Epidermal melanocyte (primary cell): Measurements from ENCODE around the gene TXN.
"Not testable (repeated sequence)": the region's sequence is repeated elsewhere in the genome, so short reads cannot be mapped to it uniquely, and the experiment has no call there.

Source experiments
- DNase-seq: peaks from one replicate; pipeline ENCODE4 v3.0.0; 2011; ENCODE audit warnings: low spot score; ENCODE audit not compliant: insufficient read length

TXN gene

DNA sequence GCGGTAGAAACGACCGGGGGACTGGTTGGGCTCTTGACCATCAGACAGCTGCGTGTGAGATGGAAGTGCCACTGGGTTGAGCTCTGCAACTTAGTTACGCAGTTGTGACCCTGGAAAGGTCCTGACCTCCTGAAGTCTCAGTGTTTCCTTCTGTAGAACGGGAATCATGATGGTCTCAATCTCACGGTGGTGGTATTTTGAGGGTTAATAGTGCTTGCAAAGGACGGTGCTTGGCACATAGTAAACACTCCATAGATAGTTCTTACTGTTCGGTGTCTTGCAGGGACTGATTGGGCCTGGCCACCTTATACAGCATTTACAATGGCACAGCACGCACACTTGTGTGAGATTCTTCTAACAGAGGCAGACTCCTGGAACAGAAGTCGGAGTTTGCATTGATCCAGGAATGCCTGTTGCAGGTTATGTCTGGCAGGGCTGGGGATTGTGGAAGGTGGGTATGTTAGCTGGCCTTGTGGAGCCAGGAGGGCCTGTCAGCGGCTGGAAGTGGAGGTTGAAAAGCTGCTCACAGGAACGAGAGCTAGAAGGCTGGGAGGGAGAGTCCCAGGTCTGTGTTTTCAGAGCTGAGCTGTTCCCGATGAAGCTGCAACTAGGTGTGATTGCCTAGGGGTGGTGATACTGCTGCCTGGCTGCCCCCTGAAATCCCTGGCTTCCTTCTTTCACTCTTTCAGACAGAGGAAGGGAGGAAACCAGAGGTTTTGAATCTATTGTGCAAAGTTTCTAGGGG, 962 bp upstream of the TXN start:
- no peak for DNase-seq

DNA sequence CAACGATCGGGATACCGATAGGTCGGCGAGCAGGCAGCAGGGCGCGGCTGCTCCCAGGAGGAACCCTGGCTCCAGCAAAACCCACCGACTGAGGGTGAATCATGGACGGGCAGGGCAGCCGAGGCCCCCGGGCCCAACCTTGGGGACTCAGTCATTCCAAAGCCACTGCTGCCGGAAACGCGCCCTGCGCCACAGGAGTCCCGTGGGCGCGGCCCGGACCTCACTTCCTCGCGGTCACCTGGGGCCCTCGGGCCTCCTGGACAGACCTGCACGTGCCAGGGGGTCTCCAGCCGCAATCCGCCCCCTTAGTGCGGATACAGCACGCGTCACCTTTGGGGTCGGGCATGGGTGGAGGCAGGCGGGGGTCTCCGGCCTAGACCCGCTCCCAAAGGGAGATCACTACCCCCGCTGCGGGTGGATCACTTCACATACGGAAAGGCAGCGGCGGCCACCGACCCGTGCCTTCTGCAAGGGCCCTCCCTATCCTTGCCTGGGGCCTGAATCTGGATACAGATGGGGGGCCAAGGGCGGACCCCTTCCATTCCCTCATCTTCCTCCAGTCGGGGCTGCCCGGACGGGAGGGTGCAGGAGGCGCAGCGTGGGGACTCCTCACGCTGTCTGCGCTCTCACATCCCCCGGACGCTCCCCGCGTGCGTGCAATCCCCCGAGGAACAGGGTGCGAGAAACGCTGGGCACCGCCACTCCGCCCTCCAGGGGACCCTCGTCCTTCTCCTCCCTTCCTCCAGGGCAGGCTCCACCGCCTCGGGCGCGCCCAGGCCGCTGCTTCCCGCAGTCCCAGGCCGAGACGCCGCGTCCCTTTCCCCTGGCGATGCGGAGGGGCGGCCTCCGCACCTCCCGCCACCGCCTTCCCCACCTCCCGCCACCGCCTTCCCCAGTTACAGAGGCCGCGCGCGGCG, 586 bp downstream of the TXN start:
- DNase-seq: no peak

DNA sequence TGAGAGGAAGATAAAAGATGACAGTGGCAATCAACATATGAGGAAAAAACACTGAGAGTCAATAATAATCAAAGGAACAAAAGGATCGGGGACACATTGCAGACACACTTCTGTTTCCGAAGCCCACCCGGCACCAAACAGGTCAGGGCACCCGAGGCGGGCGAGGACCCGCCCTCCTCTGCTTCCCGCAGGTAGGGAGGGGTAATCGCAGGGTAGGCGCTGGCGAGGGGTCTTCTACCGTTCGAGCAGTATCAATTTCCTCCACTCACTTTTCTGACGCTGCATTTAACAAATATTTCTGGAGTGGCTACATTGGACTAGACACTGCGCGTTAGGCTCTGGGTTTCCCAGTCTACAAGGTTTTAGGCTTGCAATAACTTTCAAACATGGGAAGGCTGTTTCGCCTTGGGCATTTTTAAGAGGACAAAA, 1.3 kb downstream of the TXN start:
- DNase-seq: no peak

DNA sequence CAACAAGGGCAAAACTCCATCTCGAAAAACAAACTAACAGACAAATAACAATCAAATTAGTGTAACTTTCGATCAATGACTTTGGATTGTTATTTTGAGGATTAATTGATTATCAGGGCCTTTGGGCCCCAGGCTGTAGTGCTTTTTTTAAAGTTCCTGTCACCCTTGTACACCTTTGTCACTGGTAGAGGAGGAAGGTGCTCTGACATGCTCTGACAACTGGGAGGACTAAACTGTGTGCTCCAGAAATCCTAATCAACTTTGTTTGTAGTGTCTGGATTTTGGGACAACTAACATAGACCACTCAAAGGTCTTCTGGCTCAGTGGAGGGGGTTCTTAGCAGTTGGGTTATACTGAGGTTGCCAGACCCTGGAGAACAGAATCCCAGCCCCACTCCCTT, 1.8 kb downstream of the TXN start:
- no peak for DNase-seq

DNA sequence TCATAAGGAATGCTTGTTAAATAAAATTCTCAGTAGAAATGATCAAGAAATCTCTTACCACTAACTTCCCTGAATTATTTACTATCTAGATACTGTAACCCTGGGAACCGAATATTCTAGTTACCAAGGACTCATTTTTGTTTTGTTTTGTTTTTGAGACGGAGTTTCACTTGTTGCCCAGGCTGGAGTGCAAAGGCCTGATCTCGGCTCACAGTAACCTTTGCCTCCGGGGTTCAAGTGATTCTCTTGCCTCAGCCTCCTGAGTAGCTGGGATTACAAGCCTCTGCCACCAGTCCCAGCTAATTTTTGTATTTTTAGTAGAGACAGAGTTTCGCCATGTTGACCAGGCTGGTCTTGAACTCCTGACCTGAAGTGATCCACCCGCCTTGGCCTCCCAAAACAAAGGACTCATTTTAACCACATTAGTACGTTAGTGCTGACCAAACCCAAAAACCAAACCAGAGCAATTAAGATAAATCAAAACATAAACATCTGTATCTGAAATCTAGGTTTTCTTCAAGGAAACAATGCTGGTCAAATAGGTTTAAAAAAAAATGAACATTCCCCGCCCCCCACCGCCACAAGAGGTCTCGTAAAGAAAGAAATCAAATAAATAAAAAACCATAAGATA, 3.7 kb downstream of the TXN start:
- DNase-seq: no peak

DNA sequence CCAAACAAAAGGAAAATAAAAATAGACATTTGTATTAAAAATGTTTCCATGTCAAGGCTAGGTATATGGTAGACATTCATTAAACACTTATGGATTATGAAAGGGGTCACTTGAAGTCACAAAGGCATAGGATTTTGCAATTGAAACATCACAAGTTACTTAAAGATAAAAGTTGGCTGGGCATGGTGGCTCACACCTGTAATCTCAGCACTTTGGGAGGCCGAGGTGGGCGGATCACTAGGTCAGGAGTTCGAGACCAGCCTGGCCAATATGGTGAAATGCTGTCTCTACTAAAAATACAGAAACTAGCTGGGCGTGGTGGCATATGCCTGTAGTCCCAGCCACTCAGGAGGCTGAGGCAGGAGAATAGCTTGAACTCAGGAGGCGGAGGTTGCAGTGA, 4.5 kb downstream of the TXN start:
- DNase-seq: not testable (repeated sequence)

DNA sequence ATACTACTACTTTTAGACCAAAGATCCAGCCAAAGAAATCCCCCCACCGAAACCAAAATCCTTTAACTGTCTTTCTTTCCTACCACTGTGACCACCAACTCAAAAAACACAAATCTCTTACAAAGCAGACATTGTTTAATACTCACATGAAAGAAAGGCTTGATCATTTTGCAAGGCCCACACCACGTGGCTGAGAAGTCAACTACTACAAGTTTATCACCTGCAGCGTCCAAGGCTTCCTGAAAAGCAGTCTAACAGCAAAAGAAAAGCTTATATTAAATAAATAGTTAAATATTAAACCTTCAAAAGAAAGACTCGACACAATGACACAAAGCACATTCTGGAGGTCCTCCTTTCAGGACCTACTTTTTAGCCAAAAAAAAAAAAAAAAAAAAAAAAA, 5.1 kb downstream of the TXN start:
- DNase-seq: no peak

DNA sequence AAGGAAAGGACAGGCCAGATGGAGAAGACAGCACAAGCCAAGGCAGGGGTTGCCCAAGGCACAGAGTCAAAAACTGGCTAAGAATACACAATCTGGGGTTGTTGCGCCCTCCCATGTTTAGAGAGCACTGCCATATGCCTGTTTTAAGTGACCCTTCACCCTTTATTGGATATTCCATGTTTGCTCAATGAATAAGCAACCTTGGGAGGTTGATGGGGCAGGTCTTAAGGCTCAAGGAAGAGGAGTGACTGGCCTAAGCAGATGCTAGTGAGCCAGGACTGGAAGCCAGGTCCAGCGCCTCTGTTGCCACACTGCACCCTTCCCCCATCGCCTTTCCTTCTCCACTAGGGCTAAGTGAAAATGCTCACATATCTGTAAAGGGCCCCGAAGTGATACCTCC, 6.7 kb downstream of the TXN start:
- DNase-seq: no peak

DNA sequence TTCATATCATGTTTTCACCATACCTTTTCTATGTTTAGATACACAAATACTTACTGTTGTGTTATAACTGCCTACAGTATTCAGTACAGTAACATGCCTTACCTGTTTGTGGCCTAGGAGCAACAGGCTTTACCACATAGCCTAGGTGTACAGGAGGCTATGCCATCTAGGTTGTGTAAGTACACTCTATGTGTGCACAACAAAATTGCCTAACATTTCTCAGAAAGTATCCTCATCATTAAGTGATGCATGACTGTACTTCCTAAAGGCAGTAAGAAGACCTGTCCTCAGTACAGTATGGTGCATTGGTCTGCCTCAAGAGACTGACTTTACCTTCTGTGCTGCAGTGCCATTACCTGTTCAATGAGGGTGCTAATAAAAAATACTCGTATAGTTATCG, 7.9 kb downstream of the TXN start:
- no peak for DNase-seq

DNA sequence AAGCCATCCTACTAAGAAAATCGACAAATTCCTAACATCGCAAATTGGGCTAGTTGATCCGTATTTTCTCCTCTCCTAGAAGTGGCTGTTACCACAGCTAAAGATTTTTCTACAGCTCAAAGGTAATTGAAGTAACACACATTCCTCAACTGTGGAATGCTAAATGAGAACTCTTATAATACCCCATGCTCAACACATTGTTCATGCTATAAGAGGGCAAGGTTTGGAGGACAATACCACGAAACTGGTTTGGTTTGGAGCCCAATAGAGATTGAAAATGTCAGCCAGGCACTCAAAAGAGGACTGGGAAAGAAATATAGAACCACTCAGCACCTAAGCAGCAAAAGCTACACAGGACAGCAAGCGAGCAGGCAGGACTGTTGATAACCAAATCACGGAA, 10.1 kb downstream of the TXN start:
- no peak for DNase-seq

DNA sequence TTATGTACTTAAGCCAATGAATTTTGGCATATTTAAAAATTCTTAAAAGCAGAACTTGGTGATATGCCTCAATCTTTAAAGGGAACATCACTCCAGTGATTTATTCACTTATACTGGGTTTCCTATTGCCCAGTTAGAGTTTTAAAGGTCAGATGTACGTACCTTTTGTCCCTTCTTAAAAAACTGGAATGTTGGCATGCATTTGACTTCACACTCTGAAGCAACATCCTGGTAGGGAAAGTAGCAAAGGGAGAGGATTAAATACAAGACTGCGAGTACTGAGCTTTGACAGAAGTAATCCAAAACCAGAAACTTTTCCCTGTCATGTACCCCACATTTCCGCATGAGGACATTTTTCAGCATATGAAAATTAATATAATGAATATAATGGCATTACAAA, 11.7 kb downstream of the TXN start:
- DNase-seq: no peak

DNA sequence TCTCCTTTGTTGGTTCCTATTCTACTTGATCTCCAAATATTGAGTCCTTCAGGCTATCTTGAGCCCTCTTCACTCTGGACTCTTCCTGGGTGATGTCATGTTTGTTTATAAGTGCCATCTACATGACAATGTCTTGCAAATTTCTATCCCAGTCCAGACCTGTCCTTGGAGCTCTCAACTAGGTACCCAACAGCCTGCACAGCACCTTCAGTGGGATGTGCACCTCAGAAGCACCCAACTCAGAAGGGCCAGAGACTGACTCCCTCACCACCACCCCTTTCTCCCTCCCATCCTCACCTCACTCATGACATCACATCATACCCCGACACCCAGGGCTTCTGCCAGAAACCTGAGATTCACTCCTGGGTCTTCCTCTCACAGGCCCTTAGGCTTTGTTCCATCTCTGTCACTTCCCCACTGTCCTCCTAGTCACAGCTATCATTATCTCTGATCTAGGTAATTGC, 14.4 kb downstream of the TXN start:
- no peak for DNase-seq

DNA sequence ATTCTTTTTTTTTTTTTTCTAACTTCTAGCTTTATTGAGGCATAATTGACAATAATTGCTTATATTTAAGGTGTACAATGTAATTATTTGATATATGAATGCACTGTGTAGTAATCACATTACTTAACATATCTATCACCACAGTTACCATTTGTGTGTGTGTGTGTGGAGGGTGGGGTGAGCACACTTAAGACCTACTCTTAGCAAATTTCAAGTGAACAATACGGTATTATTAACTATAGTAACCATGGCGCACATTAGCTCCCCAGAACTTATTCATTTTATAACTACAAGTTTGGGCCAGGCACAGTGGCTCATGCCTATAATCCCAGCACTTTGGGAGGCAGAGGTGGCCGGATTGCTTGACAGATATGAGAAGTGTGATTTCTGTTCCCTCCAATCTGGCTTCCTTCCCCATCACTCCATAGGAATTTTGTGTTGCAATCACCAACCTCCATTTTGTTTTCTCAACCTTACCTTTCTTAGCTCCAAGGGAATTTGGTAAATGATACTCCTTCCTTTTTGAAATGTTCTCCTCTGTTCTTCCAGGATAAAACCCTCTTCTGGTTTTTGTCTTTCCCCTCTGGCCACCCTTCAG, 14.9 kb downstream of the TXN start:
- DNase-seq: no peak

DNA sequence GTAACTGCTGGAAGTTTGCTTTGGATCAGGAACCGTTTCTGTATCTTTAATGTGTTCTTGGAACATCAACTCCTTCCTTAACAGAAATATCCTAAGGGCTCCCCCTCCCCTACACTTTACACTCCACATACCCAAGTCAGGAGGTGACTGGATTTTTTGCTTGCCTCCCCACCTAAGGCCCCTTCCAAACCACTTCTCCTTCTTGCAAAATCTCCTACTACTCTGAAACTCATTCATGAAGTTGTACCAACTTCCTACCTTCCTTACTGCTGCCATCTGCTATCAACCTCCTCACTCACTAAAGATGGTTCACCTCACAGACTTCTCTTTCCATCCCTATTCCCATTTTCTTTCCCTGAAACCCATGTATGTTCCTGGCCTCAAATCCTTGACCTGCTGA, 16.1 kb downstream of the TXN start:
- no peak for DNase-seq

DNA sequence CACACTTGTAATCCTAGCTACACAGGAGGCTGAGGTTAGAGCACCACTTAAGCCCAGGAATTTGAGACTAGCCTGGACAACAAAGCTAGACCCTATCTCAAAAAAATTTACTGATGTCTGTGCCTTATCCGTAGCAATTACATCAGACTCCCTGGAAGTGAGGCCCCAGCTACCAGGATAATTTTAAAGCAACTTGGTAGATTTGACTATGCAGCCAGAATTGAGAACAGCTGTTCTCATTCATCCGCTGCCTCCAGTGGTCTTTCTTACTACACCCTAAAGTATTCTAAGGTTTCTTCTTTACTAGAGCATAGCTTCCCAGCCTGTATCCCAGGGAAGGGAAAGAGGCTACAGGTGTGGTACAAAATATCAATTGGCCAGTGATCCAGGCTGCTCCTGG, 28.0 kb downstream of the TXN start:
- no peak for DNase-seq

DNA sequence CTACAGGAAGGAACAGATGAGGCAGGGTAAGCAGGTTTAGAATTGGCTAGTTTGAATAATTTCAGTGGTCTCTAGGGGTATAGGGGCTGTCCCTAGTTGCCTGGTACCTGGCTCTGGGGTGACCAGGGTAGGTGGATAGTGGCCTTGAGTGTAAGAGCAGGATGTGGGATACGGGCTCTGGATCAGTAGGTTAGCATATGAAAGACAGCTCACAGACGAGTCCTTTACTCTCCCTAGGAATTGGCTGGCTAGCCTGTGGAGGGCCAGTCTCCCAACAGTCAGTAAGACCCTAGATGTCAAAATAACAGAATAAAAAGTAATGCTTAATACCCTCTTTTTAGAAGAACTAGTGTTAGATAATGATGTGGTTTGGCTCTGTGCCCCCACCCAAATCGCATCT, 31.7 kb downstream of the TXN start:
- no peak for DNase-seq

DNA sequence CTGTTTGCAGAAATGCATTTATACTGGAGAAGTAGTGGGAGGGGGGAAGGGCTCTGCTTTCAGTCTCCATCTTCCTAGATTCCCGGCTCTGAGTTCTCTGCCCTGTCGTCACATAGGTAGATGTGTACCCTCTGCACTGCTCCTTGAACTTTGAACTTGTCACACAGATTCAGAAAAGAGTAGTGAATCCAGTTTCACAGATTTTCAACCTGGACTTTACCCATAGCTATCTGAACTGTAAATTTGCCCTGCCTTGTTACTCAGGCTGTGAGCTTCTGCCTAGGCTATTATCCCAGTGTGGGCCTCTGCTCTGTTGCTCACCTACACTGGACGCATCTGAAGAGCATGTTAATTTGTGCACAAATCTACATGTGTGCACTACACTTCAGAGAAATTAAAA, 35.5 kb downstream of the TXN start:
- DNase-seq: no peak

DNA sequence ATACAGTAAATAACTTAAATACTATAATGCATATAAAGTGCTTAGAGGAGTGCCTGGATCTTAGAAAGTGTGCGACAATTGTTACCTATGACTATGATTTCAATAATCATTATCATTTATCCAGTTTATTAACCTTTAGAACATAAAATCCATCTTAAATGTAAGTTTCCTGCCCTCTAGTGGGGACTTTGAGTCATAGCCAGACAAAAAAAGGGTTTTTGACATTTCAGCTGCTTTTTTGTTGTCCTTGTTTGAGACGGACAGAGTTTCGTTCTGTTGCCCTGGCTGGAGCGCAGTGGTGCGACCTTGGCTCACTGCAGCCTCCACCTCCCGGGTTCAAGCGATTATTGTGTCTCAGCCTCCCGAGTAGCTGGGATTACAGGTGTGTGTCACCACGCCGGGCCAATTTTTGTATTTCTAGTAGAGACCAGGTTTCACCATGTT, 38.6 kb downstream of the TXN start:
- peak; percentile 37 for DNase-seq

DNA sequence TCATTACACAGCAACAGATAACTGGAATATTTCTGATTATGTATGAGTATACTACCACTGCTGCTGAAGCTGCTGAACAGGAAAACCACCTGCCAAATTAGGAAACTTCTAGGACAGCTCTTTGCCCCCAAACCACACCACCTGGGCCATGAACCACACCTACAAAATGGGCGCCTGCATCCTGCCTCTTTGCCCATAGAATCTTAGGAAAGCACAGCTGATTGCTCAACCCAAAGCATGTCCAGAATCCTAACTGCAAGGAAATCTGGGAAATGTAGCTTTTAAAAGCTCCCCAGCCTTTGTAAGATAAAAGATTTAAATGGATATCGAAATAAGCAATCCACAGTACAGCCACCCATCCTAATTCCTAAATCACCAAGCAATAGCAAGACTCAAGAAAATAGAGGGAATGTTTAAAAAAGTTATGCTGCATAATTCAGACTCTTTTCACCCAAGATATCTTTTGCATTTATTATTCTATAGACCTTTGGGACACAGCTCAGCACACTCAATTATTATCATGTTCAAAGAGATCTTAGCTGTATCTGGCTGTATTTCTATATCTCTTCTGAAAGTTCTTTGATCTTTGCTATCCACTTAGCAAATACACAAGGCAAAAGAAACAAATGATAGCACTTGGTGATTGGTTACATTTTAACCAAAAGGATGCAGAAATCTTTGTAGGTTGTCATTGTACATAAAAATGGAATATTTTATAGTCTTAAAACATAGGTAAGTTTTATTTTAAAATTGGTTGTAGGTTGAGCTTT, 41.5 kb downstream of the TXN start:
- DNase-seq: no peak

DNA sequence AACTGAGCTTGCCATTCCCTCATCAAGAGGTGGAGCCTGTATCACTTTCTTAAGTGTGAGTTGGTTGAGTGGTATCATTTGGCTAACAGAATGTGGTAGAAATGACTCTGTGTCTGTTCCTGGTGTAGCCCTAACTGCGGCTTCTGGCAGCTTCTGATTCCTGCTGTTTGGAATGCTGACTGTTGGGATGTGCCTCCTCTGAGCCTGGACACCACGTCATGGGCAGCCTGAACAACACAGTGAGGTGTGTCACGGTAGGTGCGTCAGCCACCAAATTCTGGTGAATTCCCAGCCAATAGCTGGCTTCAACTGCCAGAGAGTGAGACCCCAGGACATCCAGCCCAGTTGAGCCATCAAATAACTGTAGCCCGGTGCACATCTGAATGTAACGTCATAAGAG, 42.2 kb downstream of the TXN start:
- no peak for DNase-seq
